ENCODE measurements around the gene SRGAP3.

SRGAP3 gene

DNA sequence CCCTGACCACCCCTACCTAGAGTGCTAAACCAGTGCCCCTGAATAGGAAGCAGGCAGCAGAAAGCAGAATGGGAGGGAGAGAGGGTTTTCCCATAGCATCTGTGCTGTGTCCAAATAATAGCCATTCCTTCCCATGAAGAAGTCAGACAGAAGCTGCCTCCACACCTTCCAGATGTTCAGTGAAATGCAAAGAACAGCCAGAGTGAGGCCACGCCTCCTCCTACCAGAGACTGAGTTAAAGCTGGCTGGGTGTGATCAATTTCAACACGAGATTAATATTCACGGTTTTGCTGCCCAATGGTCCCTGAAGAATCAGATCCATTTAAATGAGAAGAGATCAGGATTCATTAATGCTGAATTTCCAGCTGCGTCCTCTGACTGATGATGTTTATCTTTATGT is 111.8 kb downstream of the SRGAP3 start:
- no peak for FAIRE-seq

DNA sequence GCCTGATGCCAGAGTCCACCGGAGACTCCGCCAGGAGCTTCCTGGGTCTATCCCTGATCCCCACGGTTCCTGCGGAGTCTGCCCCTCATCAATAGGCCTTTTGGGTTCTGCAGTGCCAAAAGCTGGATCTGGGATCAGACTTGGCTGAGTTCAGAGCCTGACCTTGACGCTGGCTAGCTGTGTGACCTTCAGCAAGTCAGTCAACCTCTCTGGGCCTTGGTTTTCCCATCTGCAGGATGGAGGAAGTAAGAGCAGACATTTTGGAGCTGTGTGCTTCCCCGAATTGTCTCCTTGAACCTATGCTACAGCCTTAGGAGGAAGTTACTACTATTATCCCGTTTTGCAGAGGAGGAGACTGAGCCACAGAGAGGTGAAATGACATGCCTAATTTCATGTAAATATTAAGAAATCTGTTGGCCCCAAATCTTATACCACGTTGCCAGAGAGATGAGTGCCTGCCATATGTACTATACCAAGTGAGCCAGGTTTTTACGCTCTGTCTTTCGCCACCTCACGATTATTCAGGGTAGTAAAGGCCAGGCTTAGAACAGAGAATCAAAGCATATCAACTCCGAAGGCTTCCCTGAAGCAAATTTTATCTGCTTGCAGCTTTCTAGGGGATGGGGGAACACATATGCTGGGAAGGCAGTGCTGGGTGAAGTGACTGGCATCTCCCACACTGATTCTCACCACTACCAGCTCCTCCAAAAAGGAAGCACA is 112.5 kb downstream of the SRGAP3 start:
- no peak for FAIRE-seq

DNA sequence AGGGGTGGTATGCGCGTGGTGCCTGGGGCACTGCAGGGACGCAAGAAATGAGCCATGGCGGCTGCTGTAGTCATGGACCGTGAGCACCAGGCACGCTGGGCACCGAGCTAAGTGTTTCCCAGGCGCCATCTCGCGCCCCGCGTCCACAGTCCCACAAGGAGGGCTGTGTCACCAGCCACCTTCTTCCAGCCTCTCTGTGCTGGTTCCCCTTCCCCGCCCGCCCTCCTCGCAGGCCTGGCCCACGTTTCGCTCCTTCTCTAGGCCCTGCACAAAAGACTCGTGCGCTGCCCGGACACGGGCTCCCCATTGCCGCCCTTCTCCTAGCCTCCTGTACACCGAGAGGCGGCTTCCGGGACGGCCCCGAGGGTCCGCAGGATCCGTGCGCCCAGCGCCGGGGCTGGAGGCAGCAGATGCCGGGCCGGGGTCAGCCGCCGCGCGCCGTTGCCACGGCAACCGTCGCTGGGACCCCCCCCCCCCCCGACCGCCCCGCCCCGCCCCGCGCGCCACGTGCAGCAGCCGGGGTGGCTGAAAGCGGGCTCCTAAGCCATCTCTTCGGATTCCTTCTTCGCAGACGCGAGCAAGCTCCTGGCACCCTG is 113.4 kb downstream of the SRGAP3 start:
- no peak for FAIRE-seq

DNA sequence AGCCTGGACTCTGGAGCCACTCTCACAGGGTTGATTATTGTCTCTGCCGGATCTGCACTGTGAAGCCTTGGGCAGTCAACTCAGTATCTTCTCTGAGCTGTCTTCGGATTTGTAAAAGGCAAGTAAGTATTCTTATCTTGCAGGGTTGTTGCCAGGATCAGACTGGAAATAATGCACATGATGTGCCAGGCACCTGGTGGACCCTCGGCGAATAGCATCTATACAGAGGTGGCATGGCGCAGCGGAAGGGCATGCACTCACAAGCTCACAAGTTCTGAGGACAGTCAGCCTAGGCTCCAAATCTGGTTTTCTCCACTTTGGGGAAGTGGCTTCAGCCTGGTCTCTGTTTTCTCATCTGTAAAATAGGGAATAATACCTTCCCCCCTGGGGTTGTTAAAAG is 113.9 kb downstream of the SRGAP3 start:
- FAIRE-seq: no peak

DNA sequence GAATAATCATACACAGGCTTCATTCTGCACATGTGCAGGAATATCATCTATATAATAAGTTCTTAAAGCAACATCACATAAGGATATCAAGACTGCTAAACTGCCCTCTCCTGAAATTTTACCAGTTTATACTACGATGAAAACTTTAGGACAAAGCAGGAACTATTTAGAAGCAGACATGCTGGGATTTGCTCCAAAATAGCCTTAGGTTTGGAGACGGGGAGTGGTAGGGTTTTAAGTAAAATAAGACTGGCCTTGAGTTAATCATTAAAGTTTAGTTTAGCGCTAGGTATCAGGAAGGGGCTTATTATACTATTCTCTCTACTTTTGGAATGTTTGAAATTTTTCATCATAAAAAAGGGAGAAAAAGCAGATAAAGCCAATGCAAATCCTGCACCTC is 115.8 kb downstream of the SRGAP3 start:
- FAIRE-seq: no peak

DNA sequence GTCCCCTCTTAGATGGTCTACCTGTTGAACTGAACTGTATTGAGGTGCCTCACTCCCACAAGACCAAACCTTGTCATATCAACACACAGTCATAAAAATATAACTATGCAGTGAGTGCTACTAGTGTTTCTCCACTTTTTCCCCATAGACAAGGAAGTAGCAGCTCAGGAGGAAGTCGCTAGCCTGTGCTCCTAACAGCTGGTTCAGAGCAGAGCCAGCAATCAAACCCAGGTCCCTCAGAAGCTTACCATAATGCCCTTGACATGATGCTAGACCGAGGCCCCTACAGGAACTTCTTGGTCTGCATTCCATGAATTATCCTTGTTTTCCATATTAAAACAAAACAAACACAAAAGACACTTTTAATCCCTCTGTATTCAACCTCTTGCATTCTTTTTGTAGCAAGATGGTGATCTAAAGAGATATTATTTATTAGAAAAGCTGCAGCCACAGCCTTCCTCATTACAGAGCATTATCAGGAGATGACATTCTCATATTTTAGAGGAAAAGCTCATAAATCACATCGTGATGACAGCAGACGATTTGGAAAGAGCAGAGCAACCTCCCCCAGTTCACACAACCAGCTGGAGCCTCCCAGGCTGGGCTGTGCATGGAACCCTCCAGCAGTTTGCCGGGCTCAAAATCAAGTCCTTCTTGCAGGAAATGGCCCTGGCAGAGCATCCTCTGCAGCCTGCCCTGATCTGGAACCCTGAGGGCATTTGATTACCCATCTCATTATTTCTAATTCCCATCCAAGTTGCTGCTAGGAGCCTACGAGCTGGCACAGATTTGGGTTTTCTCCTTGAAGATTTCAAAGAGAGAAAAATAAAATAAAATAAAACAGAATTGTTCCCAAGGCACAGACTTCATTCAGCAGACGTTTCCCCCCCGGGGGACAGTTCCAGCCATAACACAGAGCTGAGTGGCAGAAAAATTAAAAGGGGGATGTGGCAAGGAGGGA is 118.8 kb downstream of the SRGAP3 start:
- no peak for FAIRE-seq

DNA sequence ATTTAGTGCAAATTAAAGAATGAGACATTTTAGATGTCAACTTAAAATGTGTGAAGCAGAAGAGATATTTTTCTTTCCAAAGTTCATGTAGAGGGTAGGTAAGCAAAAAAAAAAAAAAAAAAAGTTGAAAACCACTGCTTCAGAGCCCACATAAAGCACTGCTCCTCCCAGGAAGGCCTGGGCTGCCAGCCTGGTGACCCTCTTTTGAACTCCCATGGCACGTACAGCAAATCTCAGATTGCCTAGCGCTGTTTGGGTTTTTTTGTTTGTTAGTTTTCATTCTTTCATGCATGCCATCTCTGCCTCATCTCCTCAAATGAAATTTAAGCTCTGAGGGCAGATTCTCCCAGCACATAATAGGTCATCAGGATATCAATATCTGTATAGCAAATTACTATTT is 120.1 kb downstream of the SRGAP3 start:
- no peak for FAIRE-seq

DNA sequence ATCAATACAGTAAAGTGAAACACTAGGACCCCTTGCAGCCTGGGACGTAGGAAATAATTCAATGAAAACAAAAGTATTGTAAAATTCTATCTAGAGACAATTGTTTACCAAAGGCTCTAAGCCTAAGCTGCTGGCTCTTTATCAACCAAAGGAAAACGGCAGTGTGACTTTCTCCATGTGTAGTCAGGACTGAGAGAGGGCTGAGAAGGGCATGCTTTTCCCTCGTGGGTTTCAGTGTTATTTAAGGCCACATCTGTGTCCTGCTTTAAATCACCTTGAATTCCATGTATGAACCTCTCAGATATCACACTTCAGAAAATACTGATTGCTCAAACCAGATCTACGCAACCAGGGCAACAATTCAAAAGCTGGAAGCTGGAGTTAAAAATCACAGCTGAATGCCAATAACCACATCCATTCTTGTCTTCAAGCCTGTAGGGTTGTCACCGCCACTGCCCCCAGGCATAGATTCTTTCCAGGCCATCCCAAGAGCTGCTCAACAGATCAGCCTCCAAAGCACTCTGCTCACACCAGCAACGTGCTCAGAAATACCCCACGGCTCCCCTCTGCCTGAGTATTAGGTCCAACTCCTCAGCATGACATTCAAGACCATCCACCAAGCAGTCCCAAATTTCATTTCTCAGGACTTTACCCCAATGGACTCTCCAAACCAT is 124.0 kb downstream of the SRGAP3 start:
- no peak for FAIRE-seq

DNA sequence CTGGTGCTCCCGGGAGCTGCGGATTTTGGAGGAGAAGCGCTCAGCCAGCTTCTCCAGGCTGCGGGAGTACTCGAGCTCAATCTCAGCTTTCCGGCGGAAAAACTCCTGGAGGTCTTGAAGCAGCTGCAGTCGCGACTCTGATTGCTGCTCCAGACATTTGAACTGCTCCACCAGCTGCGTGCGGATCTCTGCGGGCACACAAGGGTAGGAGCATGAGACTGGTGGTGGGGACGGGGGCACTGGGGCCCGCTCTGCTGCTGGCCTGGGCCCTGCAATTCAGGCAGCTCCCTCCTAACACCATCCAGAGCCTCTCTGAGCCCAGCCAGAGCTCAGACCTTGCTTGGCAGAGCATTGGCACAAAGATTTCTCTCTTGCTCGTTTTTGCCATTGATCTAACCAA is 124.7 kb downstream of the SRGAP3 start:
- FAIRE-seq: no peak

DNA sequence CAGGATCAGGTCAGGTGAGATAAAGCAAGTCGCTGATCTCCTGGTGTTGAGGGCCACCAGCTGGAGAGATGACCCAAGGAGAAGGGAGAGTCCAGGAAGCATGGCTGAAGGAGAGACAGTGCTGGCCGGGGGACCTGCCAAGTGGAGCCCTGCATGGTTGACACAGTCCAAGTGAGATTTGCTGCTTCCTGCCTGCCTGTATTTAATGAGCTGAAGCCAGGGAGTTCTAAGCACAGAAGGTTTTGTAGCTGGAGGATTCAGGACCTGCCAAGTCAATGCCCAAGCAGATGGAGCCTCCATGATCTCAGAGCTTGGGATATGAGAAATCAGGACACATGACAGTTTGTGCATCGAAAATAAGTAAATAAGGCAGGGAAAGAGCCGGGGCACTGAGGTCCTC is 125.6 kb downstream of the SRGAP3 start:
- no peak for FAIRE-seq

DNA sequence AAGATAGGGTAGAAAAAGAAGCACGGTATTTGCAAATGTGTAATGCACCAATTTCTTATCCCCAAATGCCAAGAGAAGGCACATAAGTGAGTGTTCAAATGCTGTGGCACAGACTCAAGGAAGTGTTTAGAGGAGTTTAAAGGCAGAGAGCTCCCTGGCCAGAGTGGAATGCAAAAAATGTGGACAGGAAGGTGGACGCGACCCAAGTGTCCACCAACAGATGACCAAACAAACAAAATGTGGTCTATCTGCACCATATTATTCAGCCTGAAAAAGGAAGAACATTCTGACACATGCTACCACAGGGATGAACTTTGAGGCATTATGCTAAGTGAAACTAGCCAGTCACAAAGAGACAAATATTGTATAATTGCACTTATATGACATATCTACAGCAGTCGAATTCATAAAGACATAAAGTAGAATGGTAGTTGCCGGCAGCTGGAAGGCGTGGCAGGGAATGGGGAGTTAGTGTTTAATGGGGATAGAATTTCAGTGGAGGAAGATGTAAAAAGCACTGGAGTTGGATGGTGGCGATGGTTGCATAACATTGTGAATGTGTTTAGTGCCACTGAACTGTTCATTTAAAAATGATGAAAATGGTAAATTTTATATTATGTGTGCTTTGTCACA is 126.6 kb downstream of the SRGAP3 start:
- no peak for FAIRE-seq

DNA sequence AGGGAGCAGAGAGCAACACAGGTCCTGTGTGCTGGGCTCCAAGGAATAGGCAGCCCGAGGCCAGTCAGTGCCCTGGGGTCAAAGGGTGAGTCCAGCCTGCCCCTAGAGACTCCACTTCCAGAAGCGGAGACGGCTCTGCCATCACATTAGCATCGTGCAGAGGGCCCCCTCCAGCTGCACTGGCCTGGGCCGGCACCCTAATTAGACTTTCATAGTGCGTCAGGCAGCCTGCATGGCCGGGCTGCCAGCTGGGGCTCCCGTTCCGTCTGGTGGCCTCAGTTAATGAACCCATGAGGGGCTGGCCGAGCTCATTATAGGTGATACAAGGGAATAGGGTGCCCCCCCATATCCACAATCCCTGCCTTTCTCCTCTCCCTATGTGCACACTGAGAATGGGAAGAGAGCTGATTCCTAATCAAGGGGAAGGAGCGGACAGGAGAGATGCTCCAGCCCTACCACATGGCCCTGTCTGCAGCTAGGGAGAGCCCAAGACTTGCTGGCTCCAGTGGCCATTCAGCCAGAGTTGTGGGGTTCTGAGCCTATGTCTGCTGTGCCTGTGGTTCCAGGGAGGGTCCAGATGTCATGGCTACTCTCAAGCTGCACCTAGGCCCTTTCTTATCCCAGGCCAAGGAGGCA is 128.0 kb downstream of the SRGAP3 start:
- FAIRE-seq: no peak

DNA sequence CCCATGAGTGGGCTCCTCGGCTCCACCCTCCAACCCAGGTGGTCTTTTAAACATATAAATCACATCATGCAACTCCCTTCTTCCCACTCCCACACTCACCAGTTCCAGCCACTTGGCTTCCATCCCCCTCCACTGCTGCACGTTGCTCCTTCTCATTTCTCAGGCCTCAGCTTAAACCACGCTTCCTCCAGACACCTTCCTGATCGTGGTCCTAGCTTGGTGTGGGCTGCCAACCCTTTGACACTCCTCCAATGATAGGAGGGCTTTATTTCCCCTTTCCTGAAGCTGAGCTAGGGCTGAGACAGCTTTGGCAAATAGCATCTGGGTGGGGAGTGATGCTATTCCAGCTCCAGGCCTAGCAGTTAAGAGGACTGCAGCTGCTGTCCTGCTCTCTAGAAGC is 130.1 kb downstream of the SRGAP3 start:
- no peak for FAIRE-seq

DNA sequence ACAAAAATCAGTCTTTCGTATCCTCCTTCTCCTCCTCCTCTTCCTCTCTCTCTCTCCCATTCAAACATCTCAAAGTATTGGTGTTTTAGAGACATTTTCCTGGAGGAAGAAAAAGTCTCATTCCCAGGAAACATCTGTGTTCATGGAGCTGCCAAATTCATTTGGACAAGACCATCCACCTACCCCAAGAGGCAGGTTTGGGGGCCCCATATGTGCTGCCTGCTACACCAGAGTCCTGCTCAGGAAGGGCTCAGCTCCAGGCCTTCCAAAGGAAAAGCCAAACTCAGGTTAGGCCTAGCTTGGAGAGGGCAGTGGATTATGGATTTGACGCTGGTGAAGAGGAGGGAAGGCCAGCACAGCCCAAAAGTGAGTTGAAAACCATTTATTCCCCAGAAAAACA is 131.2 kb downstream of the SRGAP3 start:
- FAIRE-seq: no peak

DNA sequence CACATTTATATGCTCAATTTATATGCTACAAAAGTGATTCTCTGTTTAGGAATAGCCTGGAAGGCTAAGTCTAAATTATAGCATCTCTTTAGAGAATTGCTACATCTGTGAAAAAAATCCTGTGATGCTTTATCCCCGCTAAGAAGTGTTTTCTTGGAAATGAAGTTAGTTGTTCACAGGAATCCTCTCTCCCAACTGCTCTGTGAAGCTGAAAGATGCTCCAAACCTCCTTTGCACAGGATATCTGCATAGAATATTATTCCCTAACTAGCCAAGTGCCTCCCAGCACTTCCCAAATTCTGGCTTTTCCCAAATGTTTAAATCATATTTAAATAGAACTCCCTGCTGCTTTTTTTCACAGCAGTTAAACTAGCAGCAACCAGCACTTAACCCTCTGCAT is 132.2 kb downstream of the SRGAP3 start:
- no peak for FAIRE-seq

DNA sequence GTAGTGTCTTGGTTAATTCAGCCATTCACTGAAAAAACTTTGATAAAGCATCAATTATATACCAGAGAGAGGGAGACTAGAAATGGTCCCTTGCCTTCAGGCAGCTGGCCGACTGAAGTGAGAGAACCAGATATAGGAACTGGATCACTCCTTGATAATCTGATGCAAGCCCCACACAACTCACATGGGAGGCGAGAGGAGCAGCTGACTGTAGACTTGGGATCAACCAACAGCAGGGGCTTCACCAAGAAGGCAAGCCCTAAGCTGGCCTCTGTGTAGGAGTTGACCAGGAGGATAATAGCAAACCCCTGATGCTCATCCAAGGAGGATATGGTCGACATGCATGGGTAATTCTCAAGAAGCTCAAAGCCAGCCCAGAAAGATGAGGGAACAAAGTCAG is 133.1 kb downstream of the SRGAP3 start:
- FAIRE-seq: no peak

DNA sequence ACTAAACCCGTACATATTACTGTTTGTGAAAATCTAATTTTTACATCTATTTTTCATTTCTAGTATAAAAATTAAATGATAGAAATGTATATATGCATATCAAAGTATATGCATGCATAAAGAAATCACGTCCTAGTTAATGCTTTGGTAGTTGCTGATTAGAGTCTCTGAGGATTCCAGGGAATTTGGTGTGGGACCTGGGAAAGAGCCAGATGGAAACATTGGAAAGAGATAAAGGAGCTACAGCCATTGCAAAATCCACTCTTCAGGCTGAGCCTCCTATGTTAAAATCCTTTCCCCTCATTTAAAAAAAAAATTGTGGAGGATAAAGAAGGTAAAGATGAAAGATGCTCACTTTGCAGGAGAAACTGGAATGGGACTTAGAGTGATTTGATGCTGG is 134.1 kb downstream of the SRGAP3 start:
- no peak for FAIRE-seq

DNA sequence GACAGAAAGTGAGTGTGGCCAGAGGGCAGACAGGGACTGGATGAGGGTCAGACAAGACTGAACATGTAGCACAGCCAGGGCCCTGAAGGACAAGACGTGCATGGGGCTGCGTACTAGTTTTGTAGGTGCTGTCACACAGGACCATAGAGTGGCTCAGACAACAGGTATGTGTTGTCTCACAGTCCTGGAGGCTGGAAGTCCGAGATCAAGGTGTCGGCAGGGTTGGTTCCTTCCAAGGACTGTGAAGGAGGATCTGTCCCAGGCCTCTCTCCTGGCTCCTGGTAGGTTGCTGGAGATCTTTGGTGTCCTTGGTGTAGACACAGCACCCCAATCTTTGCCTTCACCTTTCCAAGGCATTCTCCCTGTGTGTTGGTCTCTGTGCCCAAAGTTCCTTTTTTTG is 136.4 kb downstream of the SRGAP3 start:
- FAIRE-seq: no peak

DNA sequence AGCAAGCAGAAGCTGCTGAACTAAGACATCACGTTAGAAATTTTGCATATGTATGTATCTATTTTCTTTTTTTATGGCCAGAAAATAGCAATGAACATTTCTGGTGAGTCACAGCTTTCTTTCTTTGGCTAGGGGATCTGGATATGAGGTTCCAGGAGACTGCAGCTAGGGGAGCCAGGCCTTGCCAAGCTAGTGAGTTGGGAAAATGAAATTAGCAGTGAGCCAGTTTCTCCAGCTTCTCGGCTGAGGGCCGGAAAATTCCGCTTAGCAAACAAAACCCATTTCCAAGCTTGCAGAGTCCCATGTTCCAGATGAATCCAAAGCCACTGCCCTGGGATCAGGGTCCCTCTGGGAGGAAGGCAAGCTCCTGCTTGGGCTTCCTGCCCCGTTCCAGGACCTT is 137.6 kb downstream of the SRGAP3 start:
- FAIRE-seq: no peak

DNA sequence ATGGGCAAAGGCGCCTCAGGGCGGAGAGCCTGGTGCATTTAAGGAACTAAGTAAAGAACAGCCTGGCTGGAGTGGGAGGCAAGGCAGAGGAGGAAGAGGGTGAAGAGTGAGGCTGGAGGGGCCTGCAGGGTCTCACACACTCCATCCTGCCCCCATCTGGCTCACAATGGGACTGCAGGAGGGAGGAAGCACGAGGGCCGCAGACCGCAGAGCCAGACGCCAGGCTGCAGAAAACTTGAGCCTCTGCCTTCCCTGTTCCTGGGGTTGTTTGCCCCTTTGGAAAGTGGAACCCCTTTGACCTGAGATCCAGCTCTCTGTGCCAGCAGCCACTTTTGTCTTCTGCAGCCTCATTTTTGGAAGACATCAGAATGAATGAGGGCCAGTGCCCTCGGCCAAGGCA is 138.0 kb downstream of the SRGAP3 start:
- no peak for FAIRE-seq

DNA sequence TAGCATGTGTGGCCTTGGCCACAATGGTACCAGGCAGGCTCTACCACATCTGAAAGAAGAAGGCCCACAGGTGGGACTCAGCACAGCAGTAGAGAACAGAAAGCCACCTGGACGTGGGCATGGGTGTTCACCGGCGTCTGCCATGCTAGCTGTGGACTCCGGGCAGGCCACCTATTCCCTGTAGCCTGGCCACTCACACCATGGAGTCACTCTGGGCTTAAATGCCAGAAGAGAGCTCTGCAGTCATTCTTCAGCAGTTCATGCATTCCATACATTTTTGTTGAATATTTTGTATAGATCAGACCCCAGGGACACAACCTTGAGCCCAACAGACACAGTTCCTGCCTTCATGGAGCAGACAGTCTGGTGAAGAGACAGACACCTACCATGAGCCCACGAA is 138.6 kb downstream of the SRGAP3 start:
- no peak for FAIRE-seq

DNA sequence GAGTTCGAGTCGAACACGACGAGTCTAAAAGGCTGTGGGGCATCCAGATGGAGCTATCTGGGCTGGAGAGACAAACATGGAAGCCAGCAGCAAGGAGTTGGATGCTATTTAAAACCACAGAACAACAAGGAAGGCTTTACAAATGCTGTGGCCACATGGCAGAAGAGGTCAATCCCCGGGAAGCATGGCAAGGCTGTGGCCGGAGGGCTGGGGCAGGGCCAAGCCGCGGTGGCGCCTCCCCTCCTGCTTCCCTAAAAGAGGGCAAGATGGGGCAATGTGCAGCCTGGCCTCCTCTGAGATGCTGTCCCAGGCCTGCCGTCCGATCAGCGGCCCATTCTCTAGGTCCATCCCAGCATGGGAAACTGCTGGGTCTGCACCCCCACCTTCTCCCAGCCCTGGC is 139.1 kb downstream of the SRGAP3 start:
- no peak for FAIRE-seq

DNA sequence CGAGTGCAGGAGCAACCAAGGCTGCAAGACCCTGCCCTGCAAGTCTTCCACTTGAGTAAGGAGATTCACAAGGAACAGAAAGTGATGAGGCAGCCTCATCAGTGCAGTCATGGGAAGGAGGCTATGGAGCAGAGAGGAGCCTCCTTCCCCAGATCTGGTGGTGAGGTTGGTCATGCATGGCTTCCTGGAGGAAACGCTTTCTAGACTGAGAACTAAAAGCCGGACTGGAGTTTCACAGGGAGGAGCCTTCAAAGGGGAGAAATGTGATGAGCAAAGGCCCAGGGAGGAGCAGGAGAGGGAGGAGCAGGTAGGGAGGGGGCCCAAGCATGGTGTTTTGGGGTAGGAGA is 139.9 kb downstream of the SRGAP3 start:
- no peak for FAIRE-seq

Measured in A204.1 (cell line).